GM20000 (cell line): ENCODE data around the gene LDHA.

Experiments used
- DNase-seq: peaks from one replicate; pipeline ENCODE4 v3.0.0; 2012; ENCODE audit warnings: low spot score
- CTCF ChIP-seq: IDR thresholded peaks from 2 replicates; pipeline ENCODE4 v1.5.1; 2012; ENCODE audit warnings: mild to moderate bottlenecking, control low read depth; ENCODE audit errors: extremely low read depth, missing control alignments

The LDHA gene

GRCh38 chr11:18375941-18376340, 18.4 kb upstream of the LDHA start:
- no peak for TF ChIP-seq CTCF
- DNase-seq, result no peak

- no peak for DNase-seq
- TF ChIP-seq CTCF, result no peak
Measured at GRCh38 chr11:18379201-18379600, 15.2 kb upstream of the LDHA start.

- peak; percentile 75 for DNase-seq
- no peak for TF ChIP-seq CTCF
Measured at GRCh38 chr11:18383388-18384156, 10.8 kb upstream of the LDHA start.

GRCh38 chr11:18384157-18384641, 10.2 kb upstream of the LDHA start:
- no peak for DNase-seq

GRCh38 chr11:18390088-18390487, 4.3 kb upstream of the LDHA start:
- TF ChIP-seq CTCF, result no peak
- no peak for DNase-seq

More at GRCh38 chr11:18384157-18384641, 10.2 kb upstream of the LDHA start:
- TF ChIP-seq CTCF, result no peak

GRCh38 chr11:18392434-18393321, 1.7 kb upstream of the LDHA start:
- TF ChIP-seq CTCF, result no peak
- DNase-seq, result no peak

GRCh38 chr11:18393581-18394274, 635 bp upstream of the LDHA start:
- DNase-seq, result peak; percentile 22
- TF ChIP-seq CTCF, result no peak
